ENCODE results near the gene LRCH1. TPM values are rescaled to one million over a fixed set of nuclear protein-coding genes. Genes with fewer than 3 reads are reported as not detected.

Gene LRCH1
- total RNA-seq, 4 donors from 2014 or later: 17.2 to 25.7 (median 21.9) TPM

- H3K9me3 ChIP-seq: no peaks in the 10 kb centered on the region
- TF ChIP-seq EP300 (IDR thresholded peaks at IDR 0.05) (no peak), CTCF (IDR thresholded peaks at IDR 0.05) (no peak), POLR2A (IDR thresholded peaks at IDR 0.05) (no peak)
- H3K4me3 ChIP-seq: peak overlapping the region; percentile 62 to 96 (median 78)
- H3K4me1 ChIP-seq: peaks cover 0 to 56% (median 24%) of the 10 kb centered on the region in 4 donors
- no peak for DNase-seq (ENCODE audit: low spot score in 2 of 2)
- H3K36me3 ChIP-seq: no peaks in the 10 kb centered on the region
- WGBS, 2 donors: 42 to 49% methylated on average over 9 of the region's 9 CpGs
- no peaks in the 10 kb centered on the region for H3K27me3 ChIP-seq
- H3K27ac ChIP-seq: peak overlapping the region; percentile 80 to 99 (median 94)
Observed at GRCh38 chr13:46797501-46798237, 244.7 kb downstream of the LRCH1 start.

- no peaks in the 10 kb centered on the region for H3K36me3 ChIP-seq
- no peak overlapping the region for H3K4me3 ChIP-seq
- no peak for TF ChIP-seq POLR2A (IDR thresholded peaks at IDR 0.05)
- no peak for TF ChIP-seq CTCF (IDR thresholded peaks at IDR 0.05)
- no peak for TF ChIP-seq EP300 (IDR thresholded peaks at IDR 0.05)
- 83 to 88% methylated on average over 4 of the region's 4 CpGs for WGBS, 2 donors
- H3K4me1 ChIP-seq: peaks cover 0 to 41% (median 20%) of the 10 kb centered on the region in 4 donors
- DNase-seq (ENCODE audit: low spot score in 2 of 2): no peak
- H3K27me3 ChIP-seq: no peaks in the 10 kb centered on the region
- no peaks in the 10 kb centered on the region for H3K9me3 ChIP-seq
- H3K27ac ChIP-seq: no peak overlapping the region
Observed at GRCh38 chr13:46799139-46799538, 246.2 kb downstream of the LRCH1 start.

- 61 to 64% methylated on average over 1 of the region's 1 CpG for WGBS, 2 donors
- no peak overlapping the region for H3K27ac ChIP-seq
- no peaks in the 10 kb centered on the region for H3K27me3 ChIP-seq
- no peaks in the 10 kb centered on the region for H3K36me3 ChIP-seq
- no peak overlapping the region for H3K4me3 ChIP-seq
- no peak for TF ChIP-seq POLR2A (IDR thresholded peaks at IDR 0.05)
- no peak for TF ChIP-seq CTCF (IDR thresholded peaks at IDR 0.05)
- no peak for TF ChIP-seq EP300 (IDR thresholded peaks at IDR 0.05)
- H3K9me3 ChIP-seq: no peaks in the 10 kb centered on the region
- DNase-seq (ENCODE audit: low spot score in 2 of 2): no peak
- peaks cover 0 to 18% (median 2%) of the 10 kb centered on the region in 4 donors for H3K4me1 ChIP-seq
Observed at GRCh38 chr13:46801858-46802257, 248.9 kb downstream of the LRCH1 start.

Small RNAs within 50 kb of the gene (small RNA-seq; reads per million reads assigned to genes)
- not detected for gene AL359880.1

Other genes starting within 250 kb of the LRCH1 start
- gene RUBCNL, start 165.9 kb upstream of the LRCH1 start, total RNA-seq: 10 to 100 TPM in 1 of 4 donors, 1 to 10 TPM in 3; 2.0 to 18.3 (median 5.0) TPM
- gene ESD, start 244.0 kb downstream of the LRCH1 start, total RNA-seq: 100 to 1,000 TPM in 2 of 4 donors, 10 to 100 TPM in 2; 87.5 to 132 (median 99.7) TPM